ENCODE results near the gene FOXO6.
A peak's percentile ranks its signal among the peaks of the same experiment; 100 is the strongest.

DNA sequence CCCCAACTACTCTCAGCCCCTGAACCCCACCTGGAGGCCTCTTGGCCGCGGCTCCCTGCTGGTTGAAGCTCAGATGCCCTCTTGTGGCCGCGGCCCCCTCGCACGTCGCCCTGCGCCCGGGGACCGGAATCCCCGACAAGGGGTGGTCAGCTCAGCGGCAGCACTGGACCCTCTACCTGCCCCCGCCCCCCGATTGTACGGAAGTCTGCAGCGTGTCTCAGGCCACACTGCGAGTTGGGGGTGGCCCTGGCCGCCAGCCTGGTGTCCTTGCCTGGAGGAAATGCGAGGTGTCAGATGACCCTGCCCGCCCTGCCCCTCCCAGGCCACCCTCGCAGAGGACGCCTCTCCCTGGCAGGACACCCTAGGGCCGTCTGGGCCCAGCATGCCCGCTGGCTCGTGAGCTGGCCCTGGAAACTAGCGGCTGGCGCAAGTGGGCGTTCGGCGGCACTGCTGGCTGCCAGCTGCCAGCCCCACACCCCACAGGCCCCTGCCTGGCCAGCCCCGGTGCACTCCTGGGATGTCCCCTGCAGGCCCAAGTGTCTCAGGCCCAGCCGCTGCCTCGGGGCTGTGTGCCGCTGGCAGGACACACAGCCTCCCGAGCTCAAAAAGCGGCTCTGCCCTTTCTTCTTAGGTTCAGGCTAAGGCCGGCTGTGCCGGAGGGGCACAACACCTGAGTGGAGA is 62.4 kb downstream of the FOXO6 start:
- TF ChIP-seq, protein P1, sequence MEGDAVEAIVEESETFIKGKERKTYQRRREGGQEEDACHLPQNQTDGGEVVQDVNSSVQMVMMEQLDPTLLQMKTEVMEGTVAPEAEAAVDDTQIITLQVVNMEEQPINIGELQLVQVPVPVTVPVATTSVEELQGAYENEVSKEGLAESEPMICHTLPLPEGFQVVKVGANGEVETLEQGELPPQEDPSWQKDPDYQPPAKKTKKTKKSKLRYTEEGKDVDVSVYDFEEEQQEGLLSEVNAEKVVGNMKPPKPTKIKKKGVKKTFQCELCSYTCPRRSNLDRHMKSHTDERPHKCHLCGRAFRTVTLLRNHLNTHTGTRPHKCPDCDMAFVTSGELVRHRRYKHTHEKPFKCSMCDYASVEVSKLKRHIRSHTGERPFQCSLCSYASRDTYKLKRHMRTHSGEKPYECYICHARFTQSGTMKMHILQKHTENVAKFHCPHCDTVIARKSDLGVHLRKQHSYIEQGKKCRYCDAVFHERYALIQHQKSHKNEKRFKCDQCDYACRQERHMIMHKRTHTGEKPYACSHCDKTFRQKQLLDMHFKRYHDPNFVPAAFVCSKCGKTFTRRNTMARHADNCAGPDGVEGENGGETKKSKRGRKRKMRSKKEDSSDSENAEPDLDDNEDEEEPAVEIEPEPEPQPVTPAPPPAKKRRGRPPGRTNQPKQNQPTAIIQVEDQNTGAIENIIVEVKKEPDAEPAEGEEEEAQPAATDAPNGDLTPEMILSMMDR (conservative IDR thresholded peaks at IDR 0.05 in 1 of 2, IDR thresholded peaks at IDR 0.05 in 1 of 2; ENCODE audit: low read depth in 1 of 2, low read length in 2 of 2) = peak in 1 of 2 donors; percentile 9
- no peak for TF ChIP-seq EZH2 (IDR thresholded peaks at IDR 0.05; ENCODE audit: low read length, missing control alignments)

Data from fibroblast of lung (primary cell).